SW 1271 (cell line): ENCODE results near the gene AURKAIP1.
"Not testable (repeated sequence)": the region's sequence is repeated elsewhere in the genome, so short reads cannot be mapped to it uniquely, and the experiment has no call there.

ENCODE experiments used
- DNase-seq, 2 experiments: peaks; one replicate each; lab custom pipeline; 2025; lab: John Stamatoyannopoulos, UW

The AURKAIP1 gene

GRCh38 chr1:1387098-1388077 is 12.4 kb upstream of the AURKAIP1 start:
- DNase-seq = no peak

GRCh38 chr1:1385931-1386330 is 10.9 kb upstream of the AURKAIP1 start:
- no peak for DNase-seq

- not testable (repeated sequence) for DNase-seq
Observed at GRCh38 chr1:1385339-1385738, 10.3 kb upstream of the AURKAIP1 start.

- DNase-seq = no peak
Observed at GRCh38 chr1:1381294-1381693, 6.3 kb upstream of the AURKAIP1 start.

- no peak for DNase-seq
Observed at GRCh38 chr1:1380860-1381259, 5.9 kb upstream of the AURKAIP1 start.

- no peak for DNase-seq
Observed at GRCh38 chr1:1377540-1378205, 2.7 kb upstream of the AURKAIP1 start.

GRCh38 chr1:1376551-1377226 is 1.7 kb upstream of the AURKAIP1 start:
- DNase-seq = no peak

GRCh38 chr1:1374589-1374928 is 448 bp downstream of the AURKAIP1 start:
- DNase-seq = no peak

- DNase-seq = no peak
Observed at GRCh38 chr1:1373815-1374588, 1.0 kb downstream of the AURKAIP1 start.

- no peak for DNase-seq
Observed at GRCh38 chr1:1373051-1373814, 1.8 kb downstream of the AURKAIP1 start.

GRCh38 chr1:1371746-1372711 is 3.0 kb downstream of the AURKAIP1 start:
- DNase-seq = peak in 1 of 2 experiments; percentile 37

- no peak for DNase-seq
Observed at GRCh38 chr1:1371364-1371745, 3.7 kb downstream of the AURKAIP1 start.

- no peak for DNase-seq
Observed at GRCh38 chr1:1370771-1371300, 4.2 kb downstream of the AURKAIP1 start.

- not testable (repeated sequence) for DNase-seq
Observed at GRCh38 chr1:1370094-1370493, 4.9 kb downstream of the AURKAIP1 start.

GRCh38 chr1:1367315-1367714 is 7.7 kb downstream of the AURKAIP1 start:
- DNase-seq = no peak

- no peak for DNase-seq
Observed at GRCh38 chr1:1366699-1367066, 8.3 kb downstream of the AURKAIP1 start.

- DNase-seq = no peak
Observed at GRCh38 chr1:1365875-1366698, 8.9 kb downstream of the AURKAIP1 start.

- DNase-seq = no peak
Observed at GRCh38 chr1:1364266-1364665, 10.7 kb downstream of the AURKAIP1 start.

- no peak for DNase-seq
Observed at GRCh38 chr1:1361982-1362423, 13.0 kb downstream of the AURKAIP1 start.
